Raji (cell line): ENCODE results near the gene AMZ1.

Experiments used
- POLR2A ChIP-seq: IDR thresholded peaks from 2 replicates; pipeline ENCODE4 v1.6.1; 2011; ENCODE audit warnings: low read depth, low read length, control low read depth; ENCODE audit not compliant: insufficient read depth

Gene AMZ1

GRCh38 chr7:2700141-2700850 is 12.3 kb downstream of the AMZ1 start:
- TF ChIP-seq POLR2A, result no peak

DNA sequence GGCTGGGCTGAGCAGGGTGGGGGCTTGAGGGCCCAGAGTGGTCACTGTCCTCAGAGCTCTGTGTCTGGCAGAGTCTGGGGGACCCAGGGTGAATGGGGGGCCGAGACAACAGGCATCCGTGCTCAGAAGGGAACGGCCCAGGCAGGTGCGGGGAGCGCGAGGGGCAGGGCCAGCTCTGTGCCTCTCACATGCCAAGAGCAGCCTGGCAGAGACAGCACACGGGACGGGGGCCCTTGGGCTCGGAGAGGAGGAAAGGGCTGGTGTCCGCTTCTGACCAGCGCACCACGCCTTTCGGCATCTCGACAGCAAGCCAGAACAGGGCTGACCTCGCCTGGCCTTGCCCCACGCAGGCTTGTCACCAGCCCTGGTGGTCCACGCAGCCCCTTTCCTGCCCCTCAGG is 13.4 kb downstream of the AMZ1 start:
- TF ChIP-seq POLR2A, result no peak

DNA sequence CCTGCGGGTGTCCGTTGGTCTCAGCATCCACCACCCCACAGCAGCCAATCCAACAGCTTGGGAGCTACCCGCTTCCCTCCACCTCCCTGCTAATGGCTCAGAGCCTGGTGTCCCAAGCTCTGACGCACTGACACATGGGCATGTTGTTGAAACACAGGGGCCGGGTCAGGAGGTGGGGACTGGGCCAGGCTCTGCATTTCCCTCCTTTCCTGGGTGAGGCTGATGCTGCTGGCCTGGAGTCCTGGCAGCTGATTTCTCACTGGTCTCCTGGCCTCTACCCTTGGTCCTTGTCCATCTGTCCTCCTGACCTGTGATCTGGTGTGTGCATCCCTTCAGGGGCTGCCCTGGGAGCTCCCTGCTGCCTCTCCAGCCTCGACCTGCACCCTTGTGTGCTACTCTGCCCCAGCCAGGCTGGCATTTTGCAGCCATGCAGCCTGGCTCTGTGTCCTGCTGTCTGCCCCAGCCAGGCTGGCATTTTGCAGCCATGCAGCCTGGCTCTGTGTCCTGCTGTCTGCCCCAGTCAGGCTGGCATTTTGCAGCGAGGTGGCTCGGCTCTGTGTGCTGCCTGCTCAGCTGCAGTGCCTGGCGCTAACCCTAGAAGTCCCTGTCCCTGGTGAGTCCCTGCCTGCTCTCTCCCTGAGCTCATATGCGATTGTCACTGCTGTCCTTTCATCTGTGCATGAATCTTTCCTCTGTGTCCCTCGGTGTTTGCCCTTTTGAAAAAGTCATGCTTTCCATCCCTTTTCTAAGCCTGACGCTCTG is 14.0 kb downstream of the AMZ1 start:
- no peak for TF ChIP-seq POLR2A

- TF ChIP-seq POLR2A, result no peak
These were observed 14.6 kb downstream of the AMZ1 start for GRCh38 chr7:2702594-2702957.

- no peak for TF ChIP-seq POLR2A
These were observed 17.5 kb downstream of the AMZ1 start for GRCh38 chr7:2705371-2706096.

DNA sequence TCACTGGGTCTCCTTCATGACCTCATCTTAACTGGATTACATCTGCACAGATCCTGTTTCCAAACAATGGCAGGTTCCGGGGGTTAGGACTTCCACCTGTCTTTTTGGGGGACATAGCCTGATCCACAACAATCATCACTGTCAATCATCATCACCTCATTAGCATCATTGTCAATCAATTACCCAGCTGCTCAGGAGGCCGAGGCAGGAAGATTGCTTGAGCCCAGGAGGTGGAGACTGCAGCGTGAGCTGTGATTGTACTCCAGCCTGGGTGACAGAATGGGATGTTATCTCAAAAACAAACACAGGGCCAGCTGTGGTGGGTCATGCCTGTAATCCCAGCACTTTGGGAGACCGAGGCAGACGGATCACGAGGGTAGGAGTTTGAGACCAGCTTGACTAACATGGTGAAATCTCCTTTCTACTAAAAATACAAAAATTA is 18.7 kb downstream of the AMZ1 start:
- TF ChIP-seq POLR2A, result no peak

DNA sequence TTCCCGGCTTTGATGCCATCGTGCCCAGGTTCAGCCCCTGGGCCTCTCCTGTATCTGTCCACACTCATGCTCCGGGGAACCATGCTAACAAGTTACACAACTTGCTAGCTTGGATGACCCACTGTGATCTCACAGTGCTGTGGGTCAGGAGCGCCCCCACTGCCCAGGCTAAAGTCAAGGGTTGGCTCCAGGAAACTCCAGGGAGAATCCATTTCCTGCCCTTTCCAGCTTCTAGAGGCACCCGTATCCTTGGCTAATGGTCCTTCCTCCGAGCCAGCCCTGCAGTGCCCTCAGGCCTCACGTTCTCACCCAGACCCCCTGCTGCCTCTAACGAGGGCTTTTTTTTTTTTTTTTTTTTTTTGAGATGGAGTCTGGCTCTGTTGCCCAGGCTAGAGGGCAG is 19.5 kb downstream of the AMZ1 start:
- TF ChIP-seq POLR2A, result no peak

DNA sequence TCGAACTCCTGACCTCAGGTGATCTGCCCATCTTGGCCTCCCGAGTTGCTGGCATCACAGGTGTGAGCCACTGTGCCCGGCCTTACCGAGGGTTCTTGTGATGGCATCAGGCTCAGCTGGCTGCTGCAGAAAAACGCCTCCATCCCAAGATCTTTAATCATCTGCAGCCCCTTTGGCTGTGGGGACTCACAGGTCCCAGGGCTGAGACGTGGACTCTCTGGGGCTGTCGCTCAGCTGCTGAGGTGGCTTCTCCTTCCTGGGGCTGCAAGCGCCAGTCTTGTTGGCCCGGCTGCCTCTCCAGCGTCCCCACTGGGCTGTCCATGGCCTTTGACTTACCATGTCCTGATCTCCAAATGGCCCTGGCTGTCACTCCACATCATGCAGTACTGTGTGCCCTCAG is 20.0 kb downstream of the AMZ1 start:
- TF ChIP-seq POLR2A, result no peak

GRCh38 chr7:2708547-2709310 is 20.7 kb downstream of the AMZ1 start:
- TF ChIP-seq POLR2A, result no peak

DNA sequence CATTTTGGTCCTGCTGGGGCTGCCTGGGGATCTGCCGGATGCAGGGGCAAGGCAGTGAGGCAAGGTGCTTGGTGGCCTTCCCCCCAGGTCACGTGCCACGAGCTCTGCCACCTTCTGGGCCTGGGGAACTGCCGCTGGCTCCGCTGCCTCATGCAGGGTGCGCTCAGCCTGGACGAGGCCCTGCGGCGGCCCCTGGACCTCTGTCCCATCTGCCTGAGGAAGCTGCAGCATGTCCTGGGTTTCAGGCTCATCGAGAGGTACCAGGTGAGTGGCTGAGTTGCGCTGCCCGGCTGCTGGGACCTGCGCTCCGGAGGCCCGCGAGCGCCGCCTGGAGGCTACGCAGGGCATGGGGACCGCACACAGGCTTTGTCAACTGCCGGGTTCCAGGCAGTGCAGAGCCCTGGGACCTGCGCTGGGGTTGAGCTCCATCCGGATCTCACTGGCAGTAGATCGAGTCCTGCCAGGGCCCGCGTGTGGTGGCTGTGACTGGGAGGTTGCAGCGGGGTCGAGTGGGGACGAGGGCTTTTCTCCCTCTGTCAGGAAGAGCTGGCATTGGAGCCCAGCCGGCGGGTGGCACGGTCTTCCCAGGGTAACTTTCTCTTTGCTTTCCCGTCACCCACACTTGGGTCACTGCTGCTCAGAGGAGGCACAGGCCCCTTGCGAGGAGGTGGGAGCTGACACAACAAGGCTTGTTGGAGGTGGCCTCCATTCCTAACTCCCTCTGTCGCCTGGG is 21.7 kb downstream of the AMZ1 start:
- peak; percentile 64 for TF ChIP-seq POLR2A

DNA sequence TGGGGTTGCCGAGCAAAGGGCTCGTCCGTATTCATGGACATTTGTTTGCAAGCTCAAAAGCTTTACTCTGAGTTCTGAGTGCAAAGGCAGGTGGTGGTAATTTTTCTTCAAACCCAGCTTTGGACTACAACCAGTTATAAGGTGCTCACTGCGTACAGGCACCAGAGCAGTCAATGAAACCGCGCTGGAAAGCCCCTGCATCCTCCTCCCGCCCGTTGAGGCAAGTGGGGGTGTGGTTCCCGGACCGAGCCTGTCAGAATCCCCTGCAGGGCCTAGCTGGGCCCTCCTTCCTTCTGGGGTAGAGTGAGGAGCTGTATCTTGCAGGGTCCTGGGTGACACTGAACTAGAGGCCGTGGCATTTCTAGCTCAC is 22.3 kb downstream of the AMZ1 start:
- TF ChIP-seq POLR2A, result peak; percentile 21; the same call in 1 of the 2 replicates

DNA sequence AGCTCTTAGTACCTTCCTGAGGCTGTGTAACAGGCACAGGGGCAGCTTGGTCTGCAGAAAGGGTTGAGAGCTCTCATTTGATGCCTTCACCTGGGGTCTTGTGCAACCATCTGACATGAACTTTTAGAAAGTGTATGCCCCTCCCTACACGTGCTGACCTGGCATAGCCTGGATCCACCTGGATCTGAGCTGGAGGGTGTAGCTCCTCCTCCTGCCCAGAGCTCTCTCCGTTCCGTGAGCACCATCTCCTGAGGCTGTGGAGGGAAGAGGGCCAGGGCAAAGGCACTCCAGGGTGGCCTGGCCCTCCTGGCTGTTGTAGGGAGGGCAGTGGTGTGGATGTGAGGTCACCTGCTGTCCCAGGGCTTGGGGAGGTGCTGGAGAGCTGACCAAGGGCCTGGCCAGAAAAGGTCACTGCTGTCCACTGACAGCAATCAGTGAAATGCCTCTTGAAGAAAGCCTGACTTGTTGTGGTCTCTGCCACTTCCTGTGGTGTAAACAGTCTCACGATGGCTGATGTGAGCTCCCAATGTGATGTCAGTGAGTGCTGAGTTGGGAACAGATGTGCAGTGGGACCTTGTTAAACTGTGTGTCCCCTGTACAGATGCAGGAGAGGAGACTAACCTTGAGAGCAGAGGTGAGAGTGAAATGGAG is 23.0 kb downstream of the AMZ1 start:
- TF ChIP-seq POLR2A, result peak; percentile 38; the same call in 1 of the 2 replicates

- no peak for TF ChIP-seq POLR2A
These were observed 24.1 kb downstream of the AMZ1 start for GRCh38 chr7:2711895-2712675.
